Endothelial cell of umbilical vein (primary cell): Measurements from ENCODE around the gene BCAS3. TPM values are rescaled to one million over a fixed set of nuclear protein-coding genes. Genes with fewer than 3 reads are reported as not detected.

ENCODE experiments used
- BruUV-seq: library from RNA; stranded (reverse); fragments of 400-500 nt; replicated peaks from 2 replicates; lab custom pipeline; 2021; lab: Mats Ljungman, UMichigan
- CTCF ChIA-PET: fragments of 300-600, 350-600 bp; sonication (Branson Sonifier 250); formaldehyde crosslinking; loops from one replicate; lab custom pipeline; 2021; ENCODE audit warnings: antibody characterized with exemption, inconsistent platforms; lab: Charles Lee
- POLR2A ChIA-PET: fragments of 300-600, 350-600 bp; sonication (Branson Sonifier 250); formaldehyde crosslinking; loops from one replicate; lab custom pipeline; 2021; ENCODE audit warnings: antibody characterized with exemption, inconsistent platforms; lab: Charles Lee
- DNase-seq: peaks from one replicate; pipeline ENCODE4 v3.0.0-alpha.2; 2011; ENCODE audit warnings: low read depth, low spot score
- FAIRE-seq: peaks from 2 replicates; lab custom pipeline; 2011; peaks lifted over from hg19 to GRCh38; lab: Jason Lieb, UNC
- H2AFZ ChIP-seq: 2 replicates; pipeline ENCODE4 v1.6.0; 2012; ENCODE audit warnings: low read depth, low read length, control low read depth, inconsistent platforms
- H3K27ac ChIP-seq: 2 replicates; pipeline ENCODE4 v1.5.1; 2011; ENCODE audit warnings: low read depth, mild to moderate bottlenecking, control low read depth, low read length, moderate library complexity; ENCODE audit not compliant: insufficient read depth
- H3K27me3 ChIP-seq, 2 experiments: 2 replicates each; pipeline versions ENCODE4 v1.6.0 to v1.6.1; 2011; ENCODE audit warnings: low read length in 2 of 2, mixed read lengths in 1 of 2; ENCODE audit not compliant: control insufficient read depth in 2 of 2, insufficient read depth in 2 of 2
- H3K36me3 ChIP-seq, 2 experiments: 2 replicates in 1 of 2; 3 replicates in 1 of 2; pipeline ENCODE4 v1.5.1; 2011; ENCODE audit warnings: low read length in 2 of 2, mild to moderate bottlenecking in 1 of 2, moderate library complexity in 1 of 2; ENCODE audit not compliant: control insufficient read depth in 2 of 2, insufficient read depth in 2 of 2; ENCODE audit errors: extremely low read depth in 1 of 2
- H3K4me1 ChIP-seq: 3 replicates; pipeline ENCODE4 v1.5.1; 2011; ENCODE audit warnings: mild to moderate bottlenecking, low read length; ENCODE audit not compliant: control insufficient read depth, insufficient read depth; ENCODE audit errors: extremely low read depth
- H3K4me2 ChIP-seq: 2 replicates; pipeline ENCODE4 v1.6.1; 2011; ENCODE audit warnings: low read length, control low read depth, mixed read lengths; ENCODE audit not compliant: insufficient read depth
- H3K4me3 ChIP-seq, 3 experiments: fragments of 200-600 bp in 1 of 3; sonication (generic), shearing (Covaris generic) in 1 of 3; replicated peaks in 1 of 3; 2 replicates each; pipeline ENCODE4 v1.5.1; 2011 to 2016; ENCODE audit warnings: control low read depth in 3 of 3, low read length in 3 of 3, mild to moderate bottlenecking in 2 of 3, inconsistent platforms in 1 of 3, low read depth in 1 of 3, moderate library complexity in 1 of 3; ENCODE audit not compliant: insufficient read depth in 1 of 3
- H3K79me2 ChIP-seq: 2 replicates; pipeline ENCODE4 v1.6.0; 2012; ENCODE audit warnings: low read length, inconsistent platforms; ENCODE audit not compliant: control insufficient read depth, insufficient read depth
- H3K9ac ChIP-seq: replicated peaks from 2 replicates; pipeline ENCODE3; 2011; ENCODE audit warnings: low read length, control low read depth; ENCODE audit not compliant: insufficient read depth; ENCODE audit errors: extremely low read depth
- H3K9me1 ChIP-seq: replicated peaks from 3 replicates; pipeline ENCODE4 v1.6.0; 2011; ENCODE audit warnings: mild to moderate bottlenecking, low read length; ENCODE audit not compliant: control insufficient read depth, insufficient read depth; ENCODE audit errors: extremely low read depth
- H3K9me3 ChIP-seq: replicated peaks from 2 replicates; pipeline ENCODE4 v1.5.1; 2012; ENCODE audit warnings: low read length, inconsistent platforms; ENCODE audit not compliant: control insufficient read depth, insufficient read depth
- H4K20me1 ChIP-seq: replicated peaks from 2 replicates; pipeline ENCODE3; 2011; ENCODE audit warnings: mild to moderate bottlenecking, low read length; ENCODE audit not compliant: control insufficient read depth, insufficient read depth; ENCODE audit errors: extremely low read depth
- EZH2 ChIP-seq: IDR thresholded peaks from 2 replicates; pipeline ENCODE4 v1.6.1; 2012; ENCODE audit warnings: borderline replicate concordance, low read depth, mild to moderate bottlenecking, moderate library complexity, low read length, inconsistent platforms; ENCODE audit not compliant: severe bottlenecking
- FOS ChIP-seq: IDR thresholded peaks from 2 replicates; pipeline ENCODE4 v1.6.1; 2011; ENCODE audit warnings: mild to moderate bottlenecking, low read length, moderate library complexity, borderline replicate concordance; ENCODE audit not compliant: insufficient read depth
- GATA2 ChIP-seq: IDR thresholded peaks from 2 replicates; pipeline ENCODE4 v1.7.0; 2011; ENCODE audit warnings: low read depth, mild to moderate bottlenecking, moderate library complexity, mixed read lengths, low read length; ENCODE audit not compliant: insufficient read length, insufficient read depth
- JUN ChIP-seq: IDR thresholded peaks from 2 replicates; pipeline ENCODE4 v1.6.1; 2011; ENCODE audit warnings: borderline replicate concordance, low read depth; ENCODE audit not compliant: insufficient read length, insufficient read depth
- MYC ChIP-seq: IDR thresholded peaks from one replicate; pipeline ENCODE4 v1.6.1; 2011; ENCODE audit warnings: mild to moderate bottlenecking, low read depth, low read length
- POLR2A ChIP-seq: IDR thresholded peaks from 2 replicates; pipeline ENCODE4 v1.6.1; 2012; ENCODE audit warnings: low read depth, mild to moderate bottlenecking, control low read depth, low read length
- POLR2AphosphoS5 ChIP-seq: IDR thresholded peaks from 2 replicates; pipeline ENCODE4 v1.6.1; 2012; ENCODE audit warnings: low read depth, mild to moderate bottlenecking, control low read depth, low read length, moderate library complexity; ENCODE audit not compliant: insufficient read depth
- dilution Hi-C: fragments of 300-500 bp; cut with MboI; formaldehyde crosslinking; loops from one replicate; pipeline ENCODE4 v1.15.0; 2019; ENCODE audit warnings: low sequenced_read_pairs; ENCODE audit not compliant: extremely low pct_ligation_motif_present
- intact Hi-C: fragments of 100-400 bp; cut with micrococcal nuclease; formaldehyde crosslinking; loops from one replicate; pipeline ENCODE4 v1.10.0; 2022
- polyA plus RNA-seq, 4 experiments: library from polyadenylated mRNA; depleted of rRNA in 3 of 4; stranded (reverse) in 3 of 4; unstranded in 1 of 4; fragments of >200 nt; gene quantifications; 2 replicates each; pipeline versions ENCODE4 v1.2.1 to v1.2.3, GENCODE V29; 2011 to 2012; ENCODE audit warnings: missing spikeins in 1 of 4
- total RNA-seq: library from RNA; stranded (reverse); gene quantifications from 2 replicates; pipeline ENCODE4 v1.2.3, GENCODE V29; 2021
- TF ChIP-seq, protein P1 (sequence below): IDR thresholded peaks from 2 replicates; pipeline ENCODE4 v1.6.1; 2011; ENCODE audit not compliant: insufficient read depth, insufficient read length
- TF ChIP-seq, protein P2 (sequence below), 2 donors: IDR thresholded peaks; 1 replicate in 1 of 2; 2 replicates in 1 of 2; pipeline ENCODE4 v1.5.1; 2011; ENCODE audit warnings: low read length in 2 of 2, mild to moderate bottlenecking in 2 of 2, moderate library complexity in 2 of 2, control low read depth in 1 of 2, inconsistent platforms in 1 of 2, low read depth in 1 of 2; ENCODE audit not compliant: insufficient read depth in 1 of 2; ENCODE audit errors: extremely low read depth in 1 of 2

The BCAS3 gene
- total and polyA plus RNA-seq, 2 donors (not counting 3 experiments of a cell fraction or from before 2014, with no cell fraction given), result 8.2 to 16.0 TPM

GRCh38 chr17:61331886-61332285, 654.2 kb downstream of the BCAS3 start:
- Histone ChIP-seq H3K9me1 (no peaks in the 10 kb centered on the region), H3K4me2 (no peak overlapping the region), H3K27ac (no peak overlapping the region), H3K9me3 (no peaks in the 10 kb centered on the region), H3K4me1 (no peaks in the 10 kb centered on the region), H2AFZ (no peak overlapping the region), H3K79me2 (no peaks in the 10 kb centered on the region), H3K9ac (no peak overlapping the region), H3K36me3 (no peaks in the 10 kb centered on the region), H3K27me3 (peaks cover 4 to 17% of the 10 kb centered on the region in 2 experiments), H3K4me3 (no peak overlapping the region), H4K20me1 (no peaks in the 10 kb centered on the region)
- dilution Hi-C loops, result no loop called here
- CTCF ChIA-PET, result no interaction called here
- TF ChIP-seq, protein P1, sequence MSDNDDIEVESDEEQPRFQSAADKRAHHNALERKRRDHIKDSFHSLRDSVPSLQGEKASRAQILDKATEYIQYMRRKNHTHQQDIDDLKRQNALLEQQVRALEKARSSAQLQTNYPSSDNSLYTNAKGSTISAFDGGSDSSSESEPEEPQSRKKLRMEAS, result no peak
- TF ChIP-seq GATA2, result no peak
- no peak for TF ChIP-seq POLR2A
- no peak for TF ChIP-seq EZH2
- no peak for TF ChIP-seq MYC
- no peak for TF ChIP-seq POLR2AphosphoS5
- TF ChIP-seq FOS, result no peak
- TF ChIP-seq JUN, result no peak
- TF ChIP-seq, protein P2, sequence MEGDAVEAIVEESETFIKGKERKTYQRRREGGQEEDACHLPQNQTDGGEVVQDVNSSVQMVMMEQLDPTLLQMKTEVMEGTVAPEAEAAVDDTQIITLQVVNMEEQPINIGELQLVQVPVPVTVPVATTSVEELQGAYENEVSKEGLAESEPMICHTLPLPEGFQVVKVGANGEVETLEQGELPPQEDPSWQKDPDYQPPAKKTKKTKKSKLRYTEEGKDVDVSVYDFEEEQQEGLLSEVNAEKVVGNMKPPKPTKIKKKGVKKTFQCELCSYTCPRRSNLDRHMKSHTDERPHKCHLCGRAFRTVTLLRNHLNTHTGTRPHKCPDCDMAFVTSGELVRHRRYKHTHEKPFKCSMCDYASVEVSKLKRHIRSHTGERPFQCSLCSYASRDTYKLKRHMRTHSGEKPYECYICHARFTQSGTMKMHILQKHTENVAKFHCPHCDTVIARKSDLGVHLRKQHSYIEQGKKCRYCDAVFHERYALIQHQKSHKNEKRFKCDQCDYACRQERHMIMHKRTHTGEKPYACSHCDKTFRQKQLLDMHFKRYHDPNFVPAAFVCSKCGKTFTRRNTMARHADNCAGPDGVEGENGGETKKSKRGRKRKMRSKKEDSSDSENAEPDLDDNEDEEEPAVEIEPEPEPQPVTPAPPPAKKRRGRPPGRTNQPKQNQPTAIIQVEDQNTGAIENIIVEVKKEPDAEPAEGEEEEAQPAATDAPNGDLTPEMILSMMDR (IDR thresholded peaks at IDR 0.05; ENCODE audit: extremely low read depth in 1 of 2, insufficient read depth in 1 of 2, low read depth in 1 of 2, low read length in 2 of 2), result no peak
- BruUV-seq, result no TSS peak
- POLR2A ChIA-PET, result no interaction called here
- intact Hi-C loops, result no loop called here
- DNase-seq (no peak), FAIRE-seq (no peak)
